Thyroid gland (tissue), 4 donors: ENCODE measurements around the gene FRMPD1.

Source experiments
- POLR2A ChIP-seq, 2 donors: fragments of 450-650 bp; IDR thresholded peaks; one replicate each; pipeline ENCODE4 v1.6.1; 2017; ENCODE audit warnings: antibody characterized with exemption in 2 of 2, mild to moderate bottlenecking in 2 of 2, moderate library complexity in 1 of 2
- TF ChIP-seq, protein P1 (sequence below), 6 experiments: fragments of 200-600 bp in 3 of 6; fragments of 450-650 bp in 3 of 6; sonication (generic) in 3 of 6; IDR thresholded peaks; one replicate each; pipeline ENCODE4 v1.5.1; 2016 to 2019; ENCODE audit warnings: antibody characterized with exemption in 6 of 6, mild to moderate bottlenecking in 2 of 6, inconsistent platforms in 1 of 6, moderate library complexity in 1 of 6

- TF ChIP-seq POLR2A (IDR thresholded peaks at IDR 0.05) = no peak
- TF ChIP-seq, protein P1, sequence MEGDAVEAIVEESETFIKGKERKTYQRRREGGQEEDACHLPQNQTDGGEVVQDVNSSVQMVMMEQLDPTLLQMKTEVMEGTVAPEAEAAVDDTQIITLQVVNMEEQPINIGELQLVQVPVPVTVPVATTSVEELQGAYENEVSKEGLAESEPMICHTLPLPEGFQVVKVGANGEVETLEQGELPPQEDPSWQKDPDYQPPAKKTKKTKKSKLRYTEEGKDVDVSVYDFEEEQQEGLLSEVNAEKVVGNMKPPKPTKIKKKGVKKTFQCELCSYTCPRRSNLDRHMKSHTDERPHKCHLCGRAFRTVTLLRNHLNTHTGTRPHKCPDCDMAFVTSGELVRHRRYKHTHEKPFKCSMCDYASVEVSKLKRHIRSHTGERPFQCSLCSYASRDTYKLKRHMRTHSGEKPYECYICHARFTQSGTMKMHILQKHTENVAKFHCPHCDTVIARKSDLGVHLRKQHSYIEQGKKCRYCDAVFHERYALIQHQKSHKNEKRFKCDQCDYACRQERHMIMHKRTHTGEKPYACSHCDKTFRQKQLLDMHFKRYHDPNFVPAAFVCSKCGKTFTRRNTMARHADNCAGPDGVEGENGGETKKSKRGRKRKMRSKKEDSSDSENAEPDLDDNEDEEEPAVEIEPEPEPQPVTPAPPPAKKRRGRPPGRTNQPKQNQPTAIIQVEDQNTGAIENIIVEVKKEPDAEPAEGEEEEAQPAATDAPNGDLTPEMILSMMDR (IDR thresholded peaks at IDR 0.05) = no peak
Measured at GRCh38 chr9:37694355-37694754, 43.6 kb downstream of the FRMPD1 start.
